ENCODE measurements around the gene COL28A1. TPM values are rescaled to one million over a fixed set of nuclear protein-coding genes. Genes with fewer than 3 reads are reported as not detected.

Gene COL28A1
- total RNA-seq, 1 experiment from 2014 or later = 7.3 TPM

DNA sequence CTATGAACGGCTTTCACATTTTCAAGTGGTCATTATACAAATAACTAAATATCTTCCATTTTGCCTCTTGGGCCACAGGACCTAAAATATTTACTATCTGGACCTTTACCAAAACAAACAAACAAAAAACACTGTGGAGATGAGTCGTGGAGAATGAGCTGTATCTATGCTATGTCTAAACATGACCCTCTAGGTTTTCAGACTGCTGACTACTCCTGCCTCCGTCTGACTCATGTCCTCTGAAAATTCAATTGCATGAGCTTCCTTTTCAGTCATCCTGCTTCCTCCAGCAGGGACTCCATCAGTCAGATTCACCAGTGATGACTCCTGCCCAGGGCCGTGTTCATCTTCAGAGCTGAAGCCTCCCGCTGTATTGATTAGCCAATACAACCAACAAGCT is 96.8 kb downstream of the COL28A1 start:
- Histone ChIP-seq H3K9me3 (no peaks in the 10 kb centered on the region), H3K27me3 (replicated peaks; ENCODE audit: control insufficient read depth, insufficient read depth, low read length) (no peaks in the 10 kb centered on the region), H3K4me3 (ENCODE audit: low read depth, low read length) (no peak overlapping the region), H3K36me3 (ENCODE audit: control insufficient read depth, insufficient read depth, low read length) (no peaks in the 10 kb centered on the region), H3K4me1 (no peaks in the 10 kb centered on the region)
- intact Hi-C loops (cut with micrococcal nuclease; ENCODE audit: unreplicated experiment) = no loop called here
- CTCF ChIA-PET = no interaction called here
- no peaks in the 10 kb centered on the region for H3K9me3 Mint-ChIP-seq (ENCODE audit: unreplicated experiment)
- no peak for DNase-seq
- TF ChIP-seq, protein P1, sequence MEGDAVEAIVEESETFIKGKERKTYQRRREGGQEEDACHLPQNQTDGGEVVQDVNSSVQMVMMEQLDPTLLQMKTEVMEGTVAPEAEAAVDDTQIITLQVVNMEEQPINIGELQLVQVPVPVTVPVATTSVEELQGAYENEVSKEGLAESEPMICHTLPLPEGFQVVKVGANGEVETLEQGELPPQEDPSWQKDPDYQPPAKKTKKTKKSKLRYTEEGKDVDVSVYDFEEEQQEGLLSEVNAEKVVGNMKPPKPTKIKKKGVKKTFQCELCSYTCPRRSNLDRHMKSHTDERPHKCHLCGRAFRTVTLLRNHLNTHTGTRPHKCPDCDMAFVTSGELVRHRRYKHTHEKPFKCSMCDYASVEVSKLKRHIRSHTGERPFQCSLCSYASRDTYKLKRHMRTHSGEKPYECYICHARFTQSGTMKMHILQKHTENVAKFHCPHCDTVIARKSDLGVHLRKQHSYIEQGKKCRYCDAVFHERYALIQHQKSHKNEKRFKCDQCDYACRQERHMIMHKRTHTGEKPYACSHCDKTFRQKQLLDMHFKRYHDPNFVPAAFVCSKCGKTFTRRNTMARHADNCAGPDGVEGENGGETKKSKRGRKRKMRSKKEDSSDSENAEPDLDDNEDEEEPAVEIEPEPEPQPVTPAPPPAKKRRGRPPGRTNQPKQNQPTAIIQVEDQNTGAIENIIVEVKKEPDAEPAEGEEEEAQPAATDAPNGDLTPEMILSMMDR (IDR thresholded peaks at IDR 0.05; ENCODE audit: insufficient read depth in 1 of 2, low read depth in 1 of 2, low read length in 1 of 2, severe bottlenecking in 1 of 2, unreplicated experiment in 1 of 2) = no peak
- no TSS peak for BruUV-seq (replicated peaks)
- peaks cover 9% of the 10 kb centered on the region for H3K4me1 Mint-ChIP-seq (ENCODE audit: low read depth, unreplicated experiment)
- no peak overlapping the region for H3K27ac Mint-ChIP-seq (ENCODE audit: unreplicated experiment)
- H3K36me3 Mint-ChIP-seq (ENCODE audit: insufficient read depth, unreplicated experiment) = peaks cover 6% of the 10 kb centered on the region
- H3K27me3 Mint-ChIP-seq (ENCODE audit: insufficient read depth, unreplicated experiment) = no peaks in the 10 kb centered on the region
- H3K4me3 Mint-ChIP-seq (ENCODE audit: unreplicated experiment) = no peak overlapping the region
- POLR2A ChIA-PET = no interaction called here

DNA sequence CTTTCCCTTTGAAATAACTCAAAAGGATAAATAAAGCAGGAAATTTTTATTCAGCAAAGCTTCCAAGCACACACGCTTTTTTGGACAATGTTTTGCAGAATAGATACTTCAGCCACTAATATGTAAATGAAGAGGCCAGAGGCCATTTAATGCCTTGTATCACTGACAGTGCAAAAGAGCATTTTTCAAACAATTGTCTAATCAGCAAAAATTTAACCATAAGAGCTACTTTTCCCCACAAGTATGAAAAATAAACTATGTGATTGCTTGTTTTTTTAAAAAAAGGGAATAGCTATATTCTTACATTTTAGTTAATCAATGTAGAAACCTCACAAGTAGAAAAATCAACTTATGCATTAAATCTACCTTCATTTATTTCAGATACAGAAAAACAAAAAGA is 99.7 kb downstream of the COL28A1 start:
- ChIA-PET POLR2A (no interaction called here), CTCF (no interaction called here)
- no peaks in the 10 kb centered on the region for H3K27me3 ChIP-seq (replicated peaks; ENCODE audit: control insufficient read depth, insufficient read depth, low read length)
- no peaks in the 10 kb centered on the region for H3K4me1 ChIP-seq
- BruUV-seq (replicated peaks) = no TSS peak
- no peak overlapping the region for H3K4me3 ChIP-seq (ENCODE audit: low read depth, low read length)
- peaks cover 9% of the 10 kb centered on the region for H3K4me1 Mint-ChIP-seq (ENCODE audit: low read depth, unreplicated experiment)
- no peaks in the 10 kb centered on the region for H3K27me3 Mint-ChIP-seq (ENCODE audit: insufficient read depth, unreplicated experiment)
- intact Hi-C loops (cut with micrococcal nuclease; ENCODE audit: unreplicated experiment) = no loop called here
- TF ChIP-seq, protein P1 (IDR thresholded peaks at IDR 0.05; ENCODE audit: insufficient read depth in 1 of 2, low read depth in 1 of 2, low read length in 1 of 2, severe bottlenecking in 1 of 2, unreplicated experiment in 1 of 2) = no peak
- no peaks in the 10 kb centered on the region for H3K9me3 Mint-ChIP-seq (ENCODE audit: unreplicated experiment)
- no peak for DNase-seq
- no peak overlapping the region for H3K27ac Mint-ChIP-seq (ENCODE audit: unreplicated experiment)
- no peaks in the 10 kb centered on the region for H3K9me3 ChIP-seq
- no peaks in the 10 kb centered on the region for H3K36me3 Mint-ChIP-seq (ENCODE audit: insufficient read depth, unreplicated experiment)
- no peaks in the 10 kb centered on the region for H3K36me3 ChIP-seq (ENCODE audit: control insufficient read depth, insufficient read depth, low read length)
- H3K4me3 Mint-ChIP-seq (ENCODE audit: unreplicated experiment) = no peak overlapping the region

DNA sequence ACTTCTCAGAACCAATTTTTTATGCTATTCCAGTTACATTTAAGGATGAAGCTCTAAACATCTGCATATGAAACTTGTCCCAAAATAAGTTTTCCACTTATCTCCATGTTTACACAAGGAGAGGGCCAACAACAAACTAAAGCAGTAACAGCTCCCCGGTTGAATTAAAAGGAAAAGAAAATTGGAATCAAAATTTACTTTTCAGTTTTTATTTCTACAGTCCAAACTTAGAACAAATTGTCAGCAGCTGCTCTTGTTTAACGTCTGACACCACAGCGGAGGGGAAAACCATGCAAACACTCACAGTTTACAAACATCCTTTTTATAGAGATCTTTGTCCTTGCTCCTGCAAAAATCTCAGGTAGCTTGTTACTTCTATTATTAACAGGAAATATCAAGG is 101.3 kb downstream of the COL28A1 start:
- Histone ChIP-seq H3K4me3 (ENCODE audit: low read depth, low read length) (no peak overlapping the region), H3K4me1 (no peaks in the 10 kb centered on the region), H3K9me3 (no peaks in the 10 kb centered on the region), H3K27me3 (replicated peaks; ENCODE audit: control insufficient read depth, insufficient read depth, low read length) (no peaks in the 10 kb centered on the region), H3K36me3 (ENCODE audit: control insufficient read depth, insufficient read depth, low read length) (no peaks in the 10 kb centered on the region)
- DNase-seq = no peak
- no peak overlapping the region for H3K27ac Mint-ChIP-seq (ENCODE audit: unreplicated experiment)
- H3K4me3 Mint-ChIP-seq (ENCODE audit: unreplicated experiment) = no peak overlapping the region
- H3K4me1 Mint-ChIP-seq (ENCODE audit: low read depth, unreplicated experiment) = peaks cover 9% of the 10 kb centered on the region
- ChIA-PET POLR2A (no interaction called here), CTCF (no interaction called here)
- no peaks in the 10 kb centered on the region for H3K36me3 Mint-ChIP-seq (ENCODE audit: insufficient read depth, unreplicated experiment)
- intact Hi-C loops (cut with micrococcal nuclease; ENCODE audit: unreplicated experiment) = no loop called here
- TF ChIP-seq, protein P1 (IDR thresholded peaks at IDR 0.05; ENCODE audit: insufficient read depth in 1 of 2, low read depth in 1 of 2, low read length in 1 of 2, severe bottlenecking in 1 of 2, unreplicated experiment in 1 of 2) = no peak
- no peaks in the 10 kb centered on the region for H3K27me3 Mint-ChIP-seq (ENCODE audit: insufficient read depth, unreplicated experiment)
- BruUV-seq (replicated peaks) = no TSS peak
- H3K9me3 Mint-ChIP-seq (ENCODE audit: unreplicated experiment) = no peaks in the 10 kb centered on the region
